ENCODE data around the gene COL10A1. TPM values are rescaled to one million over a fixed set of nuclear protein-coding genes. Genes with fewer than 3 reads are reported as not detected.
"Not testable (repeated sequence)": the region's sequence is repeated elsewhere in the genome, so short reads cannot be mapped to it uniquely, and the experiment has no call there.

COL10A1 gene
- polyA plus RNA-seq, 1 donor = 0.18 TPM

- no peak for DNase-seq
These were observed 7.3 kb downstream of the COL10A1 start for GRCh38 chr6:116118608-116119007.

- DNase-seq = no peak
These were observed 10.2 kb downstream of the COL10A1 start for GRCh38 chr6:116115781-116116180.

GRCh38 chr6:116113386-116113785 lies 12.5 kb downstream of the COL10A1 start:
- no peak for DNase-seq

- DNase-seq = no peak
These were observed 14.1 kb downstream of the COL10A1 start for GRCh38 chr6:116111552-116112528.

GRCh38 chr6:116108836-116109235 lies 17.1 kb downstream of the COL10A1 start:
- DNase-seq = no peak

- no peak for DNase-seq
These were observed 19.8 kb downstream of the COL10A1 start for GRCh38 chr6:116106146-116106545.

- DNase-seq = no peak
These were observed 20.7 kb downstream of the COL10A1 start for GRCh38 chr6:116105247-116105646.

- DNase-seq = no peak
These were observed 21.3 kb downstream of the COL10A1 start for GRCh38 chr6:116104636-116105035.

- DNase-seq = no peak
These were observed 23.1 kb downstream of the COL10A1 start for GRCh38 chr6:116102873-116103272.

GRCh38 chr6:116101790-116102189 lies 24.1 kb downstream of the COL10A1 start:
- DNase-seq = no peak

GRCh38 chr6:116101302-116101718 lies 24.6 kb downstream of the COL10A1 start:
- DNase-seq = no peak

GRCh38 chr6:116100419-116101301 lies 25.3 kb downstream of the COL10A1 start, which contains the start of gene NT5DC1:
Gene NT5DC1, plus strand, starts transcription at chr6:116100853. Its CDS starts 78 bp downstream, at chr6:116100931.
- peak; percentile 84 for DNase-seq

- DNase-seq = no peak
These were observed 26.9 kb downstream of the COL10A1 start for GRCh38 chr6:116099036-116099435.

GRCh38 chr6:116096979-116097816 lies 28.7 kb downstream of the COL10A1 start:
- DNase-seq = no peak

- DNase-seq = not testable (repeated sequence)
These were observed 29.7 kb downstream of the COL10A1 start for GRCh38 chr6:116096048-116096759.

GRCh38 chr6:116094041-116094440 lies 31.9 kb downstream of the COL10A1 start:
- no peak for DNase-seq

- no peak for DNase-seq
These were observed 35.7 kb downstream of the COL10A1 start for GRCh38 chr6:116090251-116090650.

- DNase-seq = no peak
These were observed 37.0 kb downstream of the COL10A1 start for GRCh38 chr6:116088946-116089345.

GRCh38 chr6:116087437-116088027 lies 38.4 kb downstream of the COL10A1 start:
- DNase-seq = no peak

- no peak for DNase-seq
These were observed 41.6 kb downstream of the COL10A1 start for GRCh38 chr6:116084284-116084683.

GRCh38 chr6:116083052-116083451 lies 42.9 kb downstream of the COL10A1 start:
- no peak for DNase-seq

All from hindlimb muscle (tissue), 1 donor.